Measurements from ENCODE around the gene TCL1A.

Gene TCL1A

GRCh38 chr14:95703805-95704204 lies 10.1 kb downstream of the TCL1A start:
- no peak for DNase-seq

GRCh38 chr14:95703341-95703740 lies 10.6 kb downstream of the TCL1A start:
- DNase-seq = no peak

- DNase-seq = no peak
These were observed 12.1 kb downstream of the TCL1A start for GRCh38 chr14:95701846-95702221.

DNA sequence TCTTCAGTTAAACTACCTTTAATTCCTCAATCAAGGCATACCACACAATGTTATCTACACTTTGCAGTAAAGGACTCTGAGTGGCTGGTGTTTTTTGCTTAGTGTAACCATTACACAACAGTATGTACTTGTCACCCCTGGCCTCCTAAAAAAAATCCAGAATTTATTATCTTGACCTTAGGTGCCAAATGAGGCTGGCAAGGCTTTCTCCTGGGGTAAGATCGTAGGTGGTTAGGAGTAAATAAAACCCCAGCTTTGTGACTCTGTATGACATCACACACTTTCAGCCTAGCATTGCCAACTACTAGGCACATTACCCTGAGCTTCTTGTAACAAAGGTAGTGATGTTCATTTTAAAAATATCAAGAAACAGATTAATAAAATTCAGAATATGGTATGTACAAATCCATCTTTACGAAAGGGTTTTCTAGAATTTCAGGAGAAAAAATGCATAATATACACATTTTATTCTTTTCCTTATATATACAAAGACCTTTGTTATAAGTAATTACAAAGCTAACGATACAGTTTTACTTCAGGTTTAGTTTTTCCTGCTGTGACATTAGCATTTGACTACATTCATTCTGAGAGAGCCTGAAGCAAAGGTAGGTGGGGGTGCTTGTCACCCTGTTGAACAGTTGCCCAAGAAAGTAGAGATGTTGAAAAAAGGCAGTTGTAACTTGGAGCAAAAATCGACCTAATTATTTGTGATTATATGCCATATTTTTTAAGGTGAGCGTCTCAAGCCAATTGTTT lies 13.5 kb downstream of the TCL1A start:
- DNase-seq = no peak

- DNase-seq = no peak
These were observed 14.5 kb downstream of the TCL1A start for GRCh38 chr14:95699412-95699811.

DNA sequence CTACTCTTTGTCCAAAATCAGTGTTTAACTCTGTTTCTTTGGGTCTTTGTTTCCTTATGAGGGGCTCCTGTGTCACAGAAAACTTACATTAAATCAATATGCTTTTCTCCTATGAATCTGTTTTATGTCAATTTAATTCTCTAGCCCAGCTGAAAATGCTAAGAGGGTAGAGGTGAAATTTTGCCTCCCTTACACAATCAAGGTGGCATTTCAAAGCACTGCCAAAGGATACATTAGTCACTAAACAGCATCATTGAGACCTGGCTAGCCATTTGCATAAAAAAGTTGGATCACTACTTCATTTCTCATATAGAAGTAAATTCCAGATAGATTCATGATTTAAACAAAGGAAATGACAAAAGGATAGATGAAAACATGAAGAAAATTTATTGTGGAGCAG lies 15.6 kb downstream of the TCL1A start:
- DNase-seq = no peak

DNA sequence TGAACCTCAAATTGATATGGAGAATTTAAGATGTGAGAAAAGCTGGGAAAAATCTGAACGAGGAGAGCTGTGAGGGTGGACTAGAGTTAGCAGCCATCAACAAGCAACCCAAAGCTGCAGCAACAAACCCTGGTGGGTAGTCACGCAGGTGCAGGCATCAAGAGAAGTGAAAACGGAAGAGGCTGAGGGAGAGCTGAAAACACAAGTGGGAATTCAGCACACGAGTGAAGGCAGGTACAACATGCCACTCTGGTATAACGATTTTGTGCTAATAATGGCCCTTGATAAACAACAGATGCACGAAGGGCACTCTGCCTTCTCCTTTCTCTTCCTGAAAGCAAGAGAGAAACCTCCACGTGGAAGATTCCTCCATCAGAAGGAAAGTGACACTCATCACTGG lies 16.2 kb downstream of the TCL1A start:
- no peak for DNase-seq

- no peak for DNase-seq
These were observed 17.2 kb downstream of the TCL1A start for GRCh38 chr14:95696741-95697140.

GRCh38 chr14:95695913-95696312 lies 18.0 kb downstream of the TCL1A start:
- no peak for DNase-seq

DNA sequence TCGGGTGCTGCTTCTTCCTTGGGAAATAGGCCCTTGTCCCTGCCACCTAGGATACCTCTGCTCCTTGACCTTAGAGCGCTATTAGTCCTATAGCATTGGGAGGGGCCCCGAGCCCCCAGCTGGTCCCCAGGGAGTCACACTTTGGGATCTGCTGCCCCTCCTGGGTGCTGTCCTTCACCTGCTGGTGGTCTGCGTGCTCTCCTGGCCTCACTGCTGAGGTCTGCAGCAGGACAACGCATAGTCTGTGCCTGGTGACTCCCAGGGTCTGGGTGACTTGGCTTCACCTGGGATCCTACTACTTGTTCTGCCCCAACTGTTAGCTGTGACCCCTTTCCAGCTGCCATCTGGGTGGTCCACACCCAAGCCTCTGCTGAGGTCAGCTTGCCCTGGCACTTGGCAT lies 18.9 kb downstream of the TCL1A start:
- DNase-seq = no peak

GRCh38 chr14:95692109-95692508 lies 21.8 kb downstream of the TCL1A start:
- no peak for DNase-seq

DNA sequence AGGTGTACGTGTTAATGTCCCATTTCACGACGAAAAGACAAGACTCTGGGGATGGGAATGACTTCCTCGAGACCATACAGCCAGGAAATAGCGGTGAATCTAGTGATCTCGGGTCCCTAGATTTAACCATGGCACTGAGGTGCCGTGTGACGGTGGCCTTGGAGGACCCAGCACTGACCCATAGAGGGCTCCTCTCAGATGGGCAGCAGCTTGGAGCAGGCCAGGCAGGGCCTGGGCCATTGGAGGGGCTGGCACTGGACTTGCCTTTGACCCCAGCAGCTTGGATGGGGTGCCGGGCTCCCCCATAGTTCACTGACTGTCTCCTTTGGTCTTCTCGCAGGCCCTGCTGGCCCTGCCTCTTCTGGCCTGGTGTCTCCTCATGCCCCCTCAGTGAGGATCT lies 22.3 kb downstream of the TCL1A start:
- DNase-seq = no peak

DNA sequence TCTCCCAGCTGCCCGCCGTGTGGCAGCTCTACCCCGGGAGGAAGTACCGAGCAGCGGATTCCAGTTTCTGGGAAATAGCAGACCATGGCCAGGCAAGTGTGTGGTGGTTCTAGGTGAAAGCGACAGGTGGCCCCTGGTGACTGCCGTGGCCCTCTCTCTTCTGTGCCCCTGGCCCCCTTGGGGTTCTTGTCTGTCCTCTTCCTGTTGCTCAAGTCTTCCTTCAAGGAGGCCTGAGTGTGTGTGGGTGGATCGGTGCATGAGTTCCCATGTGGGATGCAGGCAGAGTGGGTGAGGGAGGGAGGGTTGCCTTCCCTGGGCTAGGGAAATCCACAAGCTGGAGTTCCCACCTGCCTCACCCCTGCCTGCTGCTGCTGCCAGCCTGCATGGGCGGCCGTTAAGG lies 23.1 kb downstream of the TCL1A start:
- no peak for DNase-seq

- DNase-seq = no peak
These were observed 24.5 kb downstream of the TCL1A start for GRCh38 chr14:95689441-95689840.

DNA sequence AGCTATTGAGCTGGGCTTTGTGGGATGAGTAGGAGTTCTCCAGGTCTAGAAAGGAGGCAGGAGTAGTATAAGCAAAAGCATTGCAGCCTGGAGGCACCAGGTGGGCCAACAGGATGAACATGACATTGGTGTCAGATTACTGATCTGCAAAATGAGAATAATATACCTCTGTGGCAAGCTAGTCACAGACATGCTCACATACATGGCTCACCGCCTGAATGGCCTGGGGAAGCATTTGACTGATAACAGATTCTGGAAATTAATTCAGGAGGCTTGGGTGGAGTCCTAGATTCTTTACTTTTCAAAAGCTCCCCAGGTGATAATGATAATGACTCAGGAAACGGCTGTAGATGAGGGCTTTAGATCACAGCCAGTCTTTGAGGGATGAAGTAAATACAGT lies 27.0 kb downstream of the TCL1A start:
- DNase-seq = no peak

GRCh38 chr14:95685978-95686922 lies 27.7 kb downstream of the TCL1A start, which contains the start of gene TCL1B:
Gene TCL1B (plus strand): TSS chr14:95686426. CDS start chr14:95686468, 42 bp downstream.
- DNase-seq = no peak

DNA sequence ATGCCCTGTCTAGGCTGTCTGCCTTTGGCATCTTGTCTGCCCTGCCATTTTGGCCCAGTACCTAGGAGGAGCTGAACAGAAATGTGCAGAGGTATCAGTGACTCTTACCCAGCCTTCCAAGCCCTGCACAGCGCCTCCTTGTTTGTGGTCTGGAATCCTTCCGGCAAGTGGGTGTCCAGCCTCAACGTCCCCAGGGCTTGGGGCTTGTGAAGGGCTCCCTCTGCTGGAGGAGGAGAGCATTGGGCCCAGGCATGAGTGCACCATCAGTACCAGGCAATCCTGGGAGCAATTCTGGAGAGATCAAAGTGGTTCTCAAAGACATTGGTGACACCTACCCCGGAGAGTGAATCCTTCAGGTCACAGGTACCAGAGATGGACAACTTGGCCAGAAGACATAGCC lies 30.1 kb downstream of the TCL1A start:
- DNase-seq = no peak

DNA sequence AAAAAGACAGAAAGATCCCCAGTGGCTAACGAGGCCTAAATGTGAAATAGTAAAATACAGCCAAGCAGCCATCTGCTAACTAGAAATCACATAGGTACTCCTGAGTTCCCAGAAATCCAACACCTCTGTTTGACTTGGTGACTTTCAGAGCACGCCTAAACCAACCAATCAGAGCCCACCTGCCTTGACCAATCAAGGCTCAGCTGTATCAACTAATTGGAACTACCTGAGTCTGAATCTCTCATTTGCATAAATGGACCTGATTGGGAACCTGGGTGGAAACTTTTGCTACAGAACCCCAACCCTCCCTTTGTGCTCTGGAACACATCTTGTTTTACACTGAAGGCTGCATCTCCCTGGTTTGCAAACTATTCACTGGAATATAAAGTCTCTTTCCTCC lies 32.8 kb downstream of the TCL1A start:
- no peak for DNase-seq

GRCh38 chr14:95679998-95680735 lies 33.8 kb downstream of the TCL1A start:
- no peak for DNase-seq

DNA sequence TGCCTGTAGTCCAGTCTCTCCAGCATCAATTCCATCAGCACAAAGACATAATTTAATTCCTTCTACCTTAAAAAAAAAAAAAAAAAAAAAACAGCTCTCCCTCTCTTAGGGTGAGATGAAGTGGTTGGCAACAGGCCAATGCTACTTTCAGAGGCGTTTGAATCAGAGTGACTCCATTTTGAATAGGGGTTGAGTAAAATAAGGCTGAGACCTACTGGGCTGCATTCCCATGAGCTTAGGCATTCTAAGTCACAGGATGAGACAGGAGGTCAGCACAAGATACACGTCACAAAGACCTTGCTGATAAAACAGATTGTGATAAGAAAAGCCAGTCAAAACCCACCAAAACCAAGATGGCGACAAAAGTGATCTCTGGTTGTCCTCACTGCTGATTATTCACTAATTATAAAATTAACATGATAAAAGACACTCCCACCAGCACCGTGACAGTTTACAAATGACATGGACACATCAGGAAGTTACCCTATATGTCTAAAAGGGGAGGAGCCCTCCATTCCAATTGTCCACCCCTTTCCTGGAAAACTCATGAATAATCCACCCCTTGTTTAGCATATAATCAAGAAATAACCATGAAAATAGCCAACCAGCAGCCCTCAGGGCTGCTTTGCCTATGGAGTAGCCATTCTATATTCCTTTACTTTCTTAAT lies 34.6 kb downstream of the TCL1A start:
- DNase-seq = no peak

DNA sequence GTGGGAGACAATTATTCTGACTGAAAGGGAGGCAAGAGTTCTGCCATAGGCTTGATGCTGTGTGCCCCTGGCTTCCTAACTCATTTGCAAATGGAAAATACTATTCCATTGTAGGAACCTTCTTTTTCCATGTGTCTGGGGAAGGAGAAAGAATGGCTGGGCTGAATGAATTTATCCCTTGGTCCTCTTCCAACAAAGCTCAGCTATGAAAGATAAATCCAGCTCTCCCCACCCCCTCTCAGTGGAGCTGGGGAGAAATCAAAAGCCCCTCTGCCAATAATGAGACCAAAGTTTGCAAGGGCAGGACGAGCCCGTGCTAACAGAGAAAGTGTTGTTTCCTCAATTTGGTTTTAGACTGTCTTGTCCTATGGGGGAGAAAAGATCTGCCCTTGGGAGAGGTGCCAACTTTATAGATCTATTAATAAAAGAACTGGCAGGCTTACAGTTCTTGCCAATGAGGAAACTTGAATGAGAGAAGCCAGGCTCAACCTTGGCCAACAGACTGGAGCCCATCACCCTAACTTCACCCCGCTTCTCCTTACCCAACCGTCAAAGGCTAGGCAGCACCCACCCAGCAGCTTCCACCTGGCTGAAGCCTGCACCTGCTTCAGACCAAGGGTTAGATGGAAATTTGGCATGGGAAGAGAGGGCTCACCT lies 36.6 kb downstream of the TCL1A start:
- no peak for DNase-seq

- no peak for DNase-seq
These were observed 38.4 kb downstream of the TCL1A start for GRCh38 chr14:95675486-95675885.

All from SHP77 treated with DMSO at 0.1 percent for 48 hours (cell line).